ENCODE measurements around the gene MOCS2.

- no peak for TF ChIP-seq CTCF (conservative IDR thresholded peaks at IDR 0.05 in 1 of 2, IDR thresholded peaks at IDR 0.05 in 1 of 2; ENCODE audit: extremely low read depth in 1 of 2, insufficient read depth in 1 of 2, low read depth in 1 of 2, low read length in 2 of 2)
- no peak for TF ChIP-seq EZH2 (IDR thresholded peaks at IDR 0.05; ENCODE audit: borderline replicate concordance, low read length)
These were observed 17.6 kb upstream of the MOCS2 start for GRCh38 chr5:53127107-53127506.

Data from mammary epithelial cell (primary cell).